Right ventricle myocardium inferior (tissue), 1 donor: Measurements from ENCODE around the gene CARMIL1. TPM values are rescaled to one million over a fixed set of nuclear protein-coding genes. Genes with fewer than 3 reads are reported as not detected.
A peak's percentile ranks its signal among the peaks of the same experiment; 100 is the strongest.

Experiments
- ATAC-seq: fragments of 200-7000 bp; cut with Tn5 transposase; one replicate; pipeline ENCODE4 v1.9.1; 2020; ENCODE audit warnings: mild to moderate bottlenecking, moderate library complexity
- DNase-seq: peaks from one replicate; pipeline ENCODE4 v3.0.0; 2021; ENCODE audit errors: missing footprints
- intact Hi-C: fragments of 100-400 bp; cut with DNase I; formaldehyde crosslinking; loops from one replicate; pipeline ENCODE4 v1.11.0; 2022
- total RNA-seq: library from RNA; stranded (reverse); fragmentation: NEBNext Ultra II Directional; extraction: Animal tissue kit (Norgen Biotek cat#: 25700); gene quantifications from one replicate; pipeline ENCODE4 v1.2.1, GENCODE V29; 2021
- donor health status: DM: no; HTN: yes; CAD: no; lungs with severe emphysema.

Gene CARMIL1
- total RNA-seq, 1 donor from 2014 or later, result 5.4 TPM

DNA sequence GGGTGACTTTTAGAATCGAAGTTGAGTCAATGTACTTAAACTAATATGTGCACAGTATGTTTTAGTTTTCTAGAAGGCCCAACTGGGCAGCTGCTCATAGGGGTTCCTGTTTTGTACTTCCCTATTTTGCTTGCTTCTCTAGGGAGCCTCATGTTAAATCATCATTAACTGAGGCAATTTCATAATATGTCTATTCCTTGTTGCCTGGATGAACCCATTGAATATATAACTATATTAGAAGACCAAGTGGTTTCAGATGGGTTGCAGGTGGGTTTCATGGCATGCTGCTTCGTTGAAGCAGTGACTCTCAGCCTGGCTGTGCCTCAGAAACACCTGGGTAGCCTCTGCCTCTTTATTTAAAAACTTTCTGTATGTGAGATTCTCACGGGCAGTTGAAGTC is 22.2 kb downstream of the CARMIL1 start:
- ATAC-seq, result no peak
- no peak for DNase-seq
- intact Hi-C loops, result no loop called here

DNA sequence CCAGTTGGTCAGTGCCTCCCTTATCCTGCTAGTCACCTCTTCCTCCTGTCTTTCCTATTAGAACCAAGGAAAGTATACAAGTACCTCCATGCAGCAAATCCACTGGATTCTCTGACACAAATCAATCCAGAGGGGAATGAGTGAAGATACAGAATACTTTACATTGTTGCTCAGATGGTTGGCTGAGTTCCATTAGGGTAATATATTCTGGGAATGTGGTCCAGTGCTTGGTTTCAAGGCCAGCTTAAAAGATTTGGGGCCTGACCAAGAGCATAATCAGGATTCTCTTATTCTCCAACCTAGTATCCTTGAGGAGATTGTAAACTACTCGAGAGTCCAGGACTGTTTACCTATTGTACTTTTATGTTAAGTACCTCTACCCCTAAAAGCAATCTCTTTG is 23.0 kb downstream of the CARMIL1 start:
- intact Hi-C loops, result no loop called here
- no peak for ATAC-seq
- no peak for DNase-seq

DNA sequence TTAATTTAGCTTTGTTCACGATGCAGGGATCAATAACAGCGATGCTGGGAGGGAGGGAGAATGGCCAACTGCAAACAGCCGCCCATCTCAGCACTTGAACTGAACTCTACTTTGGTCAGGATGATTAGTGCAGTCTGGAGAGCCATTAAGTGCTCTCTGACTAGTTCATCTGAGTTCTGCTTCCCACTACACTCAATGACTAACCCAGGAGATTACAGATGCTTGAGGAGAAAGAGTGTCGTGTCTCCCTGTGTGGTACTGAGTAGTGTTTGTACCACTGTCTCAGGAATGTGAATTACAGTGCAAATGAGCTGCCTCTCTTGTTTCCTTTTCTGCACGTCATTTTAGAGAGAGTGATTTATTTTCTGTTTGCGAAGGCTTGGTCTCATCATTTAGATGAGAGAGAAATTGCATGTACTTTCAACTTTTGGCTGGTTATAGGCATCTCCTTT is 23.5 kb downstream of the CARMIL1 start:
- intact Hi-C loops, result no loop called here
- ATAC-seq (peak; percentile 61), DNase-seq (no peak)

DNA sequence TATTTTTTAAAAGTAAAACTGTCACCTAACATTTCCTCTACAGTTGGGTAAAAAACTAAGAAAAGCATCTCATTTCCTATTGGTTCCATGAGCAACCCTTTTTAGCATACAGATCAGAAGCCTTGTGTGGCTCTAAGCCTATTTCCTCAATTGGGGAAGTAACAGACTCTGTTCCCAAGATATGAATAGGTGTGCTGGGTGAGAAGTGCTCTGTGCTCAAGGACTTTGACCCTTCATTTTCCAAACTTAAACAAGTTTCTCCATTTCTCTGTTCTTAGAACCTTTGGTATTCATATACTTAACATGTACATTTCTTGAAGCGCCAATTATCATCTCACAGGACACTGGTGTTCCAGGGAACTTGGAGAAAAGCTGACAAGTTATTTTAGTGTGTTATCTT is 24.1 kb downstream of the CARMIL1 start:
- intact Hi-C loops, result no loop called here
- no peak for DNase-seq
- no peak for ATAC-seq

DNA sequence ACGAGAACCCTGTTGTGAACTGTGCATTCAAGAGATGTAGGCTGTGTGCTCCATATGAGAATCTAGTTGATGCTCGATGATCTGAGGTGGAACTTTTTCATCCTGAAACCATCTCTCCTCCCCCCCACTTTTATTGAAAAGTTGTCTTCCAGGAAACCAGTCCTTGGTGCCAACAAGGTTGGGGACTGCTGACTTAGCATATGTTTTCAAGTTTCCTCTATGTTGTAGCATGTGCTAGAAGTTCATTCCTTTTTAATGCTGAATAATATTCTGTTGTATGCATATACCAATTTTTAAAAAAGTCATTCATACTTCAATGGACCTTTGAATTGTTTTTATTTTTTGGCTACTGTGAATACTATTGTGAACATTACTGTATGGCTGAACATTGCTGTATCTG is 27.2 kb downstream of the CARMIL1 start:
- intact Hi-C loops, result no loop called here
- no peak for ATAC-seq

DNA sequence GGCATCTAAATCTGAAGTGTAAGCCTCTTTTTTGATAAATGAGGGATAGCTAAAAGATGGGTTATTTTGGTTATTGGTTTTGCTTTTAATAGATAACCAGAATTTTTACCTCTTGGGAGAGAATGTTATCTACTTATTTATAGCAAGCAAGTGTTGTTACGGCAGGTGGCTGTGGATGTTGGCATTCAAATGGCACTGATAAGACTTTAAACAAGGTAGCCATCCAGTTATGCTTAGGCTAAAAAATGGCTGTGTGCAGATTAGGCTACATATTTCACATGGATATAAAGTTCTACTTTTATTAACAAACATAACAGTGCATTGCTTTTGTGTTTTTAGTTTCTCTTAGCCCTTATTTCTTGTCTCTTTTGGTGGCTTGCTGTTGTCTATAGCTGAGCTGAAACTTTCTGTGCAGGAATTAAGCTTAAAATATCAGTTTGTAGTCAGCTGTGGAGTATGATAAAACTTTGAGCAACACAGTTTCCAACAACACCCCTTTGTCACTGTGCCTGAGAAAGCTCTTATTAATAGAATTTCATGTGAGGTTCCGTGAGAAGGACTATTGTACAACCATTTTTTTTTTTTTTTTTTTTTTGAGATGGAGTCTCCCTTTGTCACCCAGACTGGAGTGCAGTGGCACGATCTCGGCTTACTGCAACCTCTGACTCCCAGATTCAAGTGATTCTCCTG is 28.8 kb downstream of the CARMIL1 start:
- ATAC-seq, result no peak
- intact Hi-C loops, result no loop called here
- DNase-seq, result no peak

More for the DNA sequence above, 27.2 kb downstream of the CARMIL1 start:
- no peak for DNase-seq

DNA sequence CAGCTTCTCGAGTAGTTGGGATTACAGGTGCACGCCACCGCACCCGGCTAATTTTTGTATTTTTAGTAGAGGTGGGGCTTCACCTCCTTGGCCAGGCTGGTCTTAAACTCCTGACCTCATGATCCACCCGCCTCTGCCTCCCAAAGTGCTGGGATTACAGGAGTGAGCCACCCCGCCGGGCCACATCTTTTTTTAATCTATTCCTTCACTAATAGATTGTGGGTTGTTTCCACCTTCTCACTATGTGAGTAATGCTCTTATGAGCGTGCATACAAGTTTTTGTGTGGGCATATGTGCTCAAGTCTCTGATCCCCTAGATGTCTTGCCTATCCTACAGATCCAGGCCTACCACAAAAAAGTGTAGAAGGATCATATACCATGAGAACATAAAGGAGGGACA is 30.7 kb downstream of the CARMIL1 start:
- intact Hi-C loops, result no loop called here
- ATAC-seq, result no peak
- DNase-seq, result no peak

DNA sequence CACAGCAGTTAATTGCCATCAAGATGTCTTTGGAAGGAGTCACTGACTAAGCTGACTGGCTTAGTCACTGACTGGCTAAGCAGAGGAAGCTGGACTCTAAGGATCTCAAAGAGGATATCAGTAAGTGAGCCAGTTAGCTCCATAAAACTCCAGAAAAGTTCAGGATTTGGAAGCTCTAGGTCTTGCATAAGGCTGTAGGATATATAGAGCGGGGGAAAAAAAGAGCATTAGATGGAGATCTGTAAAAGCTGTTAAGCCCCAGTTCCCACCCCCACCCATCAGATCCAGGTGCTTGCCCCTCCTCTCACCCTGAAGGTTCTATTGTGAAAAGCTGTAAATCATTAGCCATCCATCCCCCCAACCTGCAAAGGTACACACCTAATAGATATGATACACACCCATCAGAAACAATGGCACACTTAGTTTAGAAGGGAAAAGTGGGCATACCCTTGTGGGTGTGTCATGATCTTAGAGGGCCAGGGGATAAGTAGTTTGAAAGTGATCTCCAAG is 32.2 kb downstream of the CARMIL1 start:
- intact Hi-C loops, result no loop called here

DNA sequence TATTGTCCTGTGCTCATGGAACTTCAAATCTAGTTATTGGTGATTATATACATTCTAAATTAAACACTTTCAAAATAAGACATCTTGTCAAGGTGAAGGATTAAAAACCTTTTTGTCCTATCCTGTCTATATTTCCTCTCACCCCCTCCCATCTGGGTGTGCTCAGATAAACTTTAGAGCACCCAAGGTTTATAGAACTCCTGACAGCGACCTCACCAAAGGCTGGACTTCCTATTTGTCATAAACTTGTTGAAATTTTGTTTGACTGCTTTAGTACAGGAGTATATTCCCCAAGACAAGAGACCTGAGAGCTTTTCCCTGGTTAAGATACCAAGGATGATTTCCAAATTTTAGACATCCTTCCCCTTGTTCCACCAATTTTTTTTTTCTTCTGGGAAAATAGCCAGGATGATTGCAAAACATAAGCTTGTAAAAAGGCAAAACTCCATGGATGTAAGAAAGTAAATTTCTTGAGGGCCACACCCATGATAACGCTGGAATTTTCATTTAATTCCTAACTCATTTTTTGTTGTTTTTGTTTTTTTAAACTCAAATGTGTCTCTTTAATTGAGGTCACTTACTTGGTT is 33.0 kb downstream of the CARMIL1 start:
- ATAC-seq (peak; percentile 62), DNase-seq (no peak)
- intact Hi-C loops, result no loop called here

More for the DNA sequence above, 32.2 kb downstream of the CARMIL1 start:
- no peak for ATAC-seq
- DNase-seq, result no peak

DNA sequence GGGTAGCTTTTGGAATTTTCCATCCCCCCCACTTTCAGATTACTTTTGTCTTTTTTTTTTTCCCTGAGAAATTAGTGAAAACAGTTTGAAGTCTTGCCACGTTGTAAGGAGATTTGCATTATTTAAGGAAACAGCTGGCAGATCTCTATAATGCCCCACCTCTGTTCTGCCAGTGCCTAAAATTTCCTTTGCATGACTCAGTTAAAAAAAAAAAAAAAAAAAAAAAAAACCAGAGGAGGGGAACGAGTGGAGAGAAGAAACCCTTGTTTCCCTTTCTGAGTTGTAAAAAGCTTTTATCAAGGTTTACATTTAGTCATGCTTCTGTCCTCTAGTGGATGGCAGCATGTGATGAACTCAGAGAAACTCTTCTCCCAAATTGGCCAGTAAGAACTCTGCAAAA is 33.5 kb downstream of the CARMIL1 start:
- ATAC-seq, result peak; percentile 48
- intact Hi-C loops, result no loop called here
- DNase-seq, result no peak

DNA sequence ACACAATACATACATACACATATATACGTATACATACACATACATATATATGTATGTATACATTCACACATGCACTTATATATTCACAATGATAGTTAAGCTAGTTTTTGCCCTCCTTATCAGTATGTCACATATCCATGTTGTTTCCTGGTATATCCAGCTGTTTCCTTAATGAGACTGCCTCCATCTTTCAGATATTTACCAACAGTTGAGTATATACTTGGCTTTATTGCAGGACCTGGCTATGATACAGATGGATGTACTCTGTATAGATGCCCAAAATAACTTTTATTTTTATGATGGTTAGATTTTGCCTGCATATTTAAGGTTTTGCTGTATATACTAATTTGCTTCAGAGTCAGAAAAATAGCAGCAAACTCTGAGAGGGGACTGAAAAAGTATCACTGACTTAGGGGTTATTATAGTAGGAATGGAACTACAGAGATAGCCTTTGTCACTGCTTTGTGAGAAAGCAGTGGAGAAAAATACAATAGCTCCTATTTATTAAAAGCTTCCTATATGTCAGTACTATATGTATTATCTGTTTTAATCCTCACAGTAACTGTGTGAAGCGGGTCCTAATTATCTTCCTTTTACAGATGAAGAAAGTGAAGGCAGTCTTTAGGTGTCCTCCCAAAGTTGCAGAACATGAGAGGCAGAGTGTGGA is 35.5 kb downstream of the CARMIL1 start:
- no peak for DNase-seq
- intact Hi-C loops, result no loop called here
- no peak for ATAC-seq

DNA sequence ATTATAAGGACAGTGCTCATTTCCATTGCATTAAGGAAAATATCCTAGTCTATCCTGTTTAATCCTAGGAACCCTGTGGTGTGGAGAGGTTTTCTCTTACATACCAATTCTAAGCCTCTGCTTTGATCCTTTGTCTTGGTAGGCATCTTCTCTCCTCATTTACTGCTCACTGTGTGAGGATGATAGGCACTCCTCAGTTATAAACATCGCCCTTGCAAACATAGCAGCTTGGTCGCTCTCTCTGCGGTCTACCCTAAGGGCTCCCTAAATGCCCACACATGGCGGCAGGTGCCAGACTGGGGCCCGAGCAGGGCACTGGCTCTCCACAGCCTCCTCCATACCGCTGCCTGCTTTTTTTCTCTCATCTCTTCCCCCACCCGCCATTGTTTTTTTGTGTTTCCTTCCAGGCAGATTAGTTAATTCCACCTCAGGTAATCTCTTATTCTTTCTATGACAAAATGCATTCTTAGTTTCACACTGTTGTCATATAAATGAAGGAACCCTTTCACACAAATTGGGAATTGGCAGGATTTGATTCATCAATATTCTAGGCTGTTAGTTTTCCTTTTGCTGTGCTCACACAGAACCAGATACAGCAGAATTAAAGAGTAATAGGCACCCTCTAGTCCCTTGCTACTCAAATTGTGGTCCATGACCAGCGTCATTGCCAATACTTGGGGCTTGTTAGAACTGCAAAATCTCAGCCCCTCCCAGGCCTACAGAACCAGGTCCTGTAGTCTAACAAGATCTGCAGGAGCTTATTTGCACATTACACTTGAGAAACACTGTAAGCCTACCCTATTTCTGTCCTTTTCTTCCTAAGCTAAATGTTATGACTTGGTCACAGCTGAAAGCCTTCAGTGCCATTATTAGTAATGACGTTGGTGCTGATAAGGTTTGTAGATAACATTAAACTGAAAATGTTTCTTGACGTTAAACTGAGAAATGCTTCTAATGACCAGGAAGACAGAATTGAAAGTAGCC is 36.3 kb downstream of the CARMIL1 start:
- intact Hi-C loops, result no loop called here
- DNase-seq, result no peak
- peak; percentile 25 for ATAC-seq

DNA sequence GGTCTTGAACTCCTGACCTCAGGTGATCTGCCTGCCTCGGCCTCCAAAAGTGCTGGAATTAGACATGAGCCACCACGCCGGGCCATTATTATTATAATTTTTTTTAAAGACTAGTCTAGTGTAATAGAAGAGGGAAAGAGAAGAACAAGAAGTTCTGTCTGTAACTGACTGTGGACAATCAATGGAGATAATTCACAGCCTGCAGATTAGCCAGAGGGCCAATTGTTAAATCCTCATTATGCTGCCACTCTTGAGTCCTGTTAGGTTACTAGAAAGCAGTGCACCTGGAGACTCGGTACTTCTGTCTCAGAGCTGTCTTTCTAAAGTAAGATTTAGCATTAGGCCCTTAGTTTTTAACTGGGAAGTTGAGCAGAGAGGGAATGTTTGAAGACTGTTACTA is 37.5 kb downstream of the CARMIL1 start:
- intact Hi-C loops, result no loop called here
- ATAC-seq, result no peak
- DNase-seq, result no peak

DNA sequence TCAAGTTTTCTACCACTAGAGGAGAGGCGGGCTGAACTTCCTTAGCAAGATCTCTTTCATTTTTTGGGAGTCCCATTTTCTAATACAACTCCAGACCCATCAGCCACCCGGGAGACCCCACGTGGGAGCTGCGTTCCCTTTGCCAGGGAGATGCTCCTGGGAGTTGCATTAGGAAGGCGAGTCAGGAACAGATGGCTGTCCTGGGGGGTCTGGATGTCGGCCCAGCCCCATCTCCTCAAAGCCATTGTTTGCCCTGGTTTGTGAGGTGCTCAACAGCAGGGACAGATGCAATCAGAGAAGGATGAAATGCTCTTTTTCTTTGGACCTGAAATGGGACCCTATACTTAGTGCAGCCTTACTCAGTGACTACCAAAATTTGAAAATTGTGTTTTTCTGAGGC is 39.4 kb downstream of the CARMIL1 start:
- no peak for DNase-seq
- intact Hi-C loops, result no loop called here
- peak; percentile 58 for ATAC-seq

DNA sequence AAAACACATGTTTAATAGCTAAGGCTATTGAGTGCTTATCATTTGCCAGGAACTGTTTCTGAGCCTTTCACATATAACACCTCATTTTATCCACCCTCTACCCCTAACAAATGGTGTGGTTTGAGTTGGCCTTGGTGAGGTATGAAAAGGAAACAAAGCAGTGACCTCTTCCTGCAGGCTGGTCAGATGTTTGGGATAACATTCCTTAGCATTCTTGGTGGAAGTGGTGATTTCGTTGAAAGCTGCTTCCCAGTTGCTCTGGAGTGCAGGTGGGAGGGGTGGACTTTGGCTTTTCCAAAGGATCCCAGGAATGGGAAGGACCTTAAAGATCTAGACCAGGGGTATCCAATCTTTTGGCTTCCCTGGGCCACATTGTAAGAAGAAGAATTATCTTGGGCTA is 41.3 kb downstream of the CARMIL1 start:
- DNase-seq (no peak), ATAC-seq (no peak)
- intact Hi-C loops, result no loop called here

DNA sequence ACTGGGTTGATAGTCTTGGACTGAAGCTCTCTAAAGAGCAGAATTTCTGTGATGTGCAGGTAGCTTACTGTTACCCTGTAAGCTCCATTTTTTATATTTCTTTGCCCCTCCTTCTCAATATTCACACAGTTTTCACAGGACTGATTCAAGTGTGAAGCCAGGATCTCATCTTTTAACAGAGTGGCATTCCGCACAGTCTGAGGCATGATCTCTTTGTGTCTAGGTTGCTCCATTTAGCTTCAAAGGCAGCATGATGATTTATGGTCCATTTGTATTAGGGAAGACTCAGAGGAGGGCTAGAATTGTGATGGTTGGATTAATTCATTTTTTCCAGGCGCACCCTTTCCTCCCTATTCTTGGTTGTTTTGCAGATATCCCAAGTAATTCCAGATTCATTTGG is 43.5 kb downstream of the CARMIL1 start:
- intact Hi-C loops, result no loop called here
- no peak for DNase-seq
- ATAC-seq, result no peak

DNA sequence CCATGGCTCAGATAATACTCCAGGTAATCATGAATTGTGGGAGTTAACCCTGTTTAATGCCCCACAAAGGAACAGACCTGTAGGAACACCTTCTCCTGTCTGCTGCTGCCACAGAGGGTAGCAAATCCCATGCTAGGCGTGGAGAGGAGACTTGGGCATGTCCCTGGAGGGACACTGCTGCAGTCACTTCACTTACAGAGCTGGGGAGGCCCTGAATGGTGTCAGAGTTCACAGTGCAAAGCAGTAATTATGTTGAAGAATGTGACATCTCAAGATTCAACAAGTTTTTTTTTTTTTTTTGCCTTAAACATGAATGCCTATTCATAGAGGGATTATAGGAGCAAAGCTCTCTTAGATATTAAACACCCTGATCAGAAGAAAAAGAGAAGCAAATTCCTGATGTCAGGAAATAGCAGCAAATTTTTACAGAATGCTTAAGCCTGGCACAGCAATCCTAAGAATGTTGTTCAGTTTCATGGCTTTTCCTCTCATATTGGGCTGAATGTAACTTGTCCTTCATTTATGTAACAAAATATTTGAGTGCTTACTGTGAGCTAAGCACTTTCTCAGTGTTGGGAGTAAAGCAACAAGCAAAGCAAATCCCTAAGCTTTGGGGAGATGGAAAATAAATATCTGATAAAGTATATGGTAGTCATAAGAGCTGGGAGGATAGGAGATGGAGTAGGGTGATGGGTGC is 45.0 kb downstream of the CARMIL1 start:
- intact Hi-C loops, result no loop called here
- no peak for ATAC-seq
- DNase-seq, result no peak

DNA sequence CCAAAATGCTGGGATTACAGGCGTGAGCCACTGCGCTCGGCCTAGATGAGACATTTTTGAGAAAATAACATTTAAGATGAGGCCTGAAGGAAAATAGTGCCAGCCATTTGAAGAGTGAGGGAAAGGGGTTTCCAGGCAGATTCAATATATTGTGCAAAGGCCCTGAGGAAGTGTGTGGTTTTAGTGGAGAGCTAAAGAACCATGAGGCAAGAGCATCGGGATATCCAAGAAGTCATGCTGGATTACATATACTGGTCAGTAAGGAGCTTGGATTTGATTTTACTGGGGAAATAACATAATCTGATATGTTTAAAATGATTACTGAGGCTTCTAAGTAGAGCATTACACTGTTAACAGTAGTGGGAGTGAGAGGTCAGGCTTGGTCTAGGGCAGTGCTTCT is 47.0 kb downstream of the CARMIL1 start:
- DNase-seq (no peak), ATAC-seq (no peak)
- intact Hi-C loops, result no loop called here
